HEK293T (cell line): ENCODE measurements around the gene ITGA8.
"Not testable (repeated sequence)": the region's sequence is repeated elsewhere in the genome, so short reads cannot be mapped to it uniquely, and the experiment has no call there.

Experiments used
- CTCF ChIA-PET: fragments of 350-600 bp; formaldehyde crosslinking; extraction: SDS; loops from one replicate; lab custom pipeline; 2021; ENCODE audit warnings: antibody characterized with exemption, inconsistent platforms; lab: Yijun Ruan, JAX
- POLR2A ChIA-PET: fragments of 350-600 bp; formaldehyde crosslinking; extraction: SDS; loops from one replicate; lab custom pipeline; 2020; ENCODE audit warnings: antibody characterized with exemption, inconsistent platforms; lab: Yijun Ruan, JAX
- DNase-seq: peaks from one replicate; pipeline ENCODE4 v3.0.0; 2012; ENCODE audit warnings: mixed read lengths; ENCODE audit errors: extremely low spot score
- ARNT ChIP-seq: fragments of 450-650 bp; IDR thresholded peaks from 2 replicates; pipeline ENCODE4 v1.6.1; 2017; ENCODE audit warnings: mild to moderate bottlenecking
- BHLHE40 ChIP-seq: fragments of 450-650 bp; IDR thresholded peaks from 2 replicates; pipeline ENCODE4 v1.6.1; 2016; ENCODE audit warnings: mild to moderate bottlenecking, moderate library complexity, borderline replicate concordance
- CTBP1 ChIP-seq: fragments of 450-650 bp; IDR thresholded peaks from 2 replicates; pipeline ENCODE4 v1.6.1; 2016; ENCODE audit warnings: borderline replicate concordance
- ELF4 ChIP-seq: fragments of 450-650 bp; IDR thresholded peaks from 2 replicates; pipeline ENCODE4 v1.6.1; 2017; ENCODE audit warnings: antibody characterized with exemption
- FOXA1 ChIP-seq: fragments of 450-650 bp; IDR thresholded peaks from 2 replicates; pipeline ENCODE4 v1.6.1; 2016; ENCODE audit warnings: mild to moderate bottlenecking
- FOXK2 ChIP-seq: fragments of 450-650 bp; IDR thresholded peaks from 2 replicates; pipeline ENCODE4 v1.6.1; 2016; ENCODE audit warnings: mild to moderate bottlenecking
- FOXM1 ChIP-seq: fragments of 450-650 bp; IDR thresholded peaks from 2 replicates; pipeline ENCODE4 v1.6.1; 2017; ENCODE audit warnings: mild to moderate bottlenecking, borderline replicate concordance
- HDGF ChIP-seq: fragments of 450-650 bp; IDR thresholded peaks from 2 replicates; pipeline ENCODE4 v1.6.1; 2017; ENCODE audit warnings: antibody characterized with exemption, borderline replicate concordance
- L3MBTL2 ChIP-seq: fragments of 450-650 bp; conservative IDR thresholded peaks from 2 replicates; pipeline ENCODE4 v1.6.1; 2016; ENCODE audit warnings: mild to moderate bottlenecking
- LEF1 ChIP-seq: fragments of 450-650 bp; IDR thresholded peaks from 2 replicates; pipeline ENCODE4 v1.6.1; 2017; ENCODE audit warnings: mild to moderate bottlenecking, borderline replicate concordance
- NFRKB ChIP-seq: fragments of 450-650 bp; IDR thresholded peaks from 2 replicates; pipeline ENCODE4 v1.6.1; 2016; ENCODE audit warnings: mild to moderate bottlenecking, moderate library complexity
- SP1 ChIP-seq: fragments of 450-650 bp; IDR thresholded peaks from 2 replicates; pipeline ENCODE4 v1.6.1; 2017
- SUZ12 ChIP-seq: fragments of 450-650 bp; IDR thresholded peaks from 2 replicates; pipeline ENCODE4 v1.6.1; 2016; ENCODE audit warnings: mild to moderate bottlenecking
- TARDBP ChIP-seq: fragments of 450-650 bp; IDR thresholded peaks from 2 replicates; pipeline ENCODE4 v1.6.1; 2016
- ZNF384 ChIP-seq: fragments of 450-650 bp; IDR thresholded peaks from 2 replicates; pipeline ENCODE4 v1.6.1; 2016
- TF ChIP-seq, protein P1 (sequence below): fragments of 450-650 bp; IDR thresholded peaks from 2 replicates; pipeline ENCODE4 v1.6.1; 2016

The ITGA8 gene

DNA sequence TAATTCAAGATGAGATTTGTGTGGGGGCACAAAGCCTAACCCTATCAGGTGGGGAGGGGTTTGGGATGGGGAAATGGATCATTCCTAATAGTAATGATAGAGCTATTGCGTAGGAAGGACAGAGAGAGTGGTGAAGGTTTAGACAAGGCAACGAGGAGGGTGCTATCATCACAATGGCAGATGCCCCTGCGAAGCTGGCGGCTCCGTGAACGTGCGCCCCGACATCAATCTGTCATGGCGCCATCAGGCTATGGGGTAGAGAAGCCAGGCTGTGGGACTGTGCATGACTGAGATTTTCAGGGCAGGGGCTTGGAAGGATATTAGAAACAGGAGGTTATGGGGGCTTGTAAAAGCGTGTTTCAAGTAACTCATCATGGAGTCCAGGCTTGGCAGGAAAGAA is 157.6 kb downstream of the ITGA8 start:
- no peak for DNase-seq
- ChIA-PET CTCF (no interaction called here), POLR2A (no interaction called here)
- TF ChIP-seq BHLHE40 = no peak
- no peak for TF ChIP-seq FOXK2
- no peak for TF ChIP-seq FOXA1
- TF ChIP-seq CTBP1 = no peak
- TF ChIP-seq SUZ12 = no peak
- TF ChIP-seq L3MBTL2 = no peak

GRCh38 chr10:15558136-15558535 is 161.6 kb downstream of the ITGA8 start:
- CTCF ChIA-PET = no interaction called here
- TF ChIP-seq NFRKB = no peak
- no peak for TF ChIP-seq LEF1
- TF ChIP-seq SP1 = no peak
- no peak for TF ChIP-seq ZNF384
- TF ChIP-seq TARDBP = no peak
- no peak for TF ChIP-seq L3MBTL2
- TF ChIP-seq FOXM1 = no peak
- TF ChIP-seq CTBP1 = no peak
- no peak for TF ChIP-seq ARNT
- POLR2A ChIA-PET = no interaction called here
- DNase-seq = no peak

DNA sequence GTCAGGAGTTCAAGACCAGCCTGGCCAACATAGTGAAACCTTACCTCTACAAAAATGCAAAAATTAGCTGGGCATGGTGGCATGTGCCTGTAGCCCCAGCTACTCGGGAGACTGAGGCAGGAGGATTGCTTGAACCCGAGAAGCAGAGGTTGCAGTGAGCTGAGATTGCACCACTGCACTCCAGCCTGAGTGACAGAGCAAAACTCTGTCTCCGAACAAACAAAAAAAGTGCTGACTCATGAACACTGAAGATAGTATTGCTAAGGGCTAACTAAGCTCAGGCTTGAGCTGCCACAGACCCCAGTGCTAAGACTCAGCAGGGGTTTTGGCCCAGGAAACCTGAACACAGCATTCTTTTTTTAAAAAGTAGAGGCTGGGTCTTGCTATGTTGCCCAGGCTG is 162.6 kb downstream of the ITGA8 start:
- CTCF ChIA-PET, POLR2A ChIA-PET, DNase-seq: not testable (repeated sequence)

GRCh38 chr10:15550950-15551349 is 168.8 kb downstream of the ITGA8 start:
- DNase-seq = no peak
- ChIA-PET POLR2A (no interaction called here), CTCF (no interaction called here)
- TF ChIP-seq HDGF = no peak
- no peak for TF ChIP-seq ARNT
- TF ChIP-seq BHLHE40 = no peak
- TF ChIP-seq L3MBTL2 = no peak
- no peak for TF ChIP-seq FOXM1
- TF ChIP-seq FOXK2 = no peak
- no peak for TF ChIP-seq LEF1
- TF ChIP-seq CTBP1 = no peak
- no peak for TF ChIP-seq FOXA1
- TF ChIP-seq, protein P1, sequence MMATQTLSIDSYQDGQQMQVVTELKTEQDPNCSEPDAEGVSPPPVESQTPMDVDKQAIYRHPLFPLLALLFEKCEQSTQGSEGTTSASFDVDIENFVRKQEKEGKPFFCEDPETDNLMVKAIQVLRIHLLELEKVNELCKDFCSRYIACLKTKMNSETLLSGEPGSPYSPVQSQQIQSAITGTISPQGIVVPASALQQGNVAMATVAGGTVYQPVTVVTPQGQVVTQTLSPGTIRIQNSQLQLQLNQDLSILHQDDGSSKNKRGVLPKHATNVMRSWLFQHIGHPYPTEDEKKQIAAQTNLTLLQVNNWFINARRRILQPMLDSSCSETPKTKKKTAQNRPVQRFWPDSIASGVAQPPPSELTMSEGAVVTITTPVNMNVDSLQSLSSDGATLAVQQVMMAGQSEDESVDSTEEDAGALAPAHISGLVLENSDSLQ = no peak
- no peak for TF ChIP-seq SUZ12
- TF ChIP-seq NFRKB = no peak

- ChIA-PET CTCF (no interaction called here), POLR2A (no interaction called here)
- DNase-seq = no peak
- TF ChIP-seq SP1 = no peak
- no peak for TF ChIP-seq L3MBTL2
- TF ChIP-seq CTBP1 = no peak
- TF ChIP-seq FOXM1 = no peak
- TF ChIP-seq FOXA1 = no peak
- TF ChIP-seq, protein P1 = no peak
- TF ChIP-seq TARDBP = no peak
- TF ChIP-seq HDGF = no peak
- no peak for TF ChIP-seq BHLHE40
- no peak for TF ChIP-seq ELF4
- no peak for TF ChIP-seq LEF1
- TF ChIP-seq SUZ12 = no peak
These were observed 171.4 kb downstream of the ITGA8 start for GRCh38 chr10:15548331-15548730.

DNA sequence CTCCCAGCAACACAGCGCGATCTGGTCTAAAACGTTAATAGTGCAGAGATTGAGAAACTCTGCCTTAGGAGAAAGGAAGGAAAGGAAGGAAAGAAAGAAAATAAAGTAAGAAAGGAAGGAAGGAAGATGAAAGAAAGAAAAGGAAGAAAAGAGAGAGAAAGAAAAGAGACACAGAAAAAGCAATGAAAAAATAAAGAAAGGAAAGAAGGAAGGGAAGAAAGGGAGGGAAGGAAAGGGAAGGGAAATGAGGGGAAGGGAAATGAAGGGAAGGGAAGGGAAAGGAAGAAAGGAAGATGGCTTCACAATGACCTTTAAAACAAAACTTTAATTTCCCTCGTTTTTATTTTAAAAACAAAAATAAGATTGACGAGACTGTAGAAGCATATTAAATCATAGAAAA is 173.1 kb downstream of the ITGA8 start:
- DNase-seq = no peak
- no peak for TF ChIP-seq FOXM1
- no peak for TF ChIP-seq HDGF
- no peak for TF ChIP-seq FOXK2
- TF ChIP-seq SP1 = no peak
- TF ChIP-seq ARNT = no peak
- TF ChIP-seq SUZ12 = no peak
- no peak for TF ChIP-seq CTBP1
- TF ChIP-seq ZNF384 = no peak
- no peak for TF ChIP-seq TARDBP
- no peak for TF ChIP-seq LEF1
- no peak for TF ChIP-seq L3MBTL2
- TF ChIP-seq, protein P1 = no peak
- ChIA-PET POLR2A (no interaction called here), CTCF (no interaction called here)

- ChIA-PET POLR2A (no interaction called here), CTCF (no interaction called here)
- TF ChIP-seq LEF1 = no peak
- no peak for TF ChIP-seq SUZ12
- no peak for TF ChIP-seq BHLHE40
- TF ChIP-seq CTBP1 = no peak
- TF ChIP-seq FOXK2 = no peak
- TF ChIP-seq, protein P1 = no peak
- no peak for TF ChIP-seq ARNT
- TF ChIP-seq L3MBTL2 = no peak
- no peak for TF ChIP-seq NFRKB
- no peak for TF ChIP-seq ELF4
- no peak for TF ChIP-seq FOXM1
- no peak for TF ChIP-seq HDGF
- no peak for TF ChIP-seq FOXA1
- TF ChIP-seq TARDBP = no peak
- no peak for TF ChIP-seq ZNF384
- TF ChIP-seq SP1 = no peak
- DNase-seq = no peak
These were observed 173.8 kb downstream of the ITGA8 start for GRCh38 chr10:15545884-15546283.
